ENCODE measurements around the gene ZBTB3.

The ZBTB3 gene

GRCh38 chr11:62726156-62726914 is 27.6 kb downstream of the ZBTB3 start:
- Histone ChIP-seq H3K36me3 (ENCODE audit: insufficient read depth, low read length) (peaks cover 30% of the 10 kb centered on the region), H3K4me3 (ENCODE audit: low read depth in 1 of 2, low read length in 2 of 2) (peak overlapping the region; percentile 66 to 94), H3K27ac (ENCODE audit: low read depth, low read length) (peak overlapping the region; percentile 90), H3K4me1 (ENCODE audit: insufficient read depth, low read length) (peaks cover 40% of the 10 kb centered on the region), H3K27me3 (ENCODE audit: control insufficient read depth in 1 of 2, insufficient read depth in 2 of 2, low read length in 2 of 2) (no peaks in the 10 kb centered on the region), H3K9ac (ENCODE audit: low read length) (peak overlapping the region; percentile 95), H3K9me3 (ENCODE audit: low read length) (no peaks in the 10 kb centered on the region)

- H3K9me3 ChIP-seq (ENCODE audit: low read length): no peaks in the 10 kb centered on the region
- H3K4me3 ChIP-seq (ENCODE audit: low read depth in 1 of 2, low read length in 2 of 2): peak overlapping the region; percentile 66 to 94
- H3K9ac ChIP-seq (ENCODE audit: low read length): peak overlapping the region; percentile 95
- no peaks in the 10 kb centered on the region for H3K27me3 ChIP-seq (ENCODE audit: control insufficient read depth in 1 of 2, insufficient read depth in 2 of 2, low read length in 2 of 2)
- peaks cover 40% of the 10 kb centered on the region for H3K4me1 ChIP-seq (ENCODE audit: insufficient read depth, low read length)
- peak overlapping the region; percentile 90 for H3K27ac ChIP-seq (ENCODE audit: low read depth, low read length)
- peaks cover 37% of the 10 kb centered on the region for H3K36me3 ChIP-seq (ENCODE audit: insufficient read depth, low read length)
Measured at GRCh38 chr11:62725646-62726045, 28.3 kb downstream of the ZBTB3 start.

- Histone ChIP-seq H3K36me3 (ENCODE audit: insufficient read depth, low read length) (peaks cover 52% of the 10 kb centered on the region), H3K9me3 (ENCODE audit: low read length) (no peaks in the 10 kb centered on the region), H3K27me3 (ENCODE audit: control insufficient read depth in 1 of 2, insufficient read depth in 2 of 2, low read length in 2 of 2) (no peaks in the 10 kb centered on the region), H3K27ac (ENCODE audit: low read depth, low read length) (no peak overlapping the region), H3K4me3 (ENCODE audit: low read depth in 1 of 2, low read length in 2 of 2) (peak overlapping the region in 1 of 2 donors; percentile 94), H3K4me1 (ENCODE audit: insufficient read depth, low read length) (peaks cover 29% of the 10 kb centered on the region), H3K9ac (ENCODE audit: low read length) (peak overlapping the region; percentile 95)
Measured at GRCh38 chr11:62724171-62724570, 29.8 kb downstream of the ZBTB3 start.

DNA sequence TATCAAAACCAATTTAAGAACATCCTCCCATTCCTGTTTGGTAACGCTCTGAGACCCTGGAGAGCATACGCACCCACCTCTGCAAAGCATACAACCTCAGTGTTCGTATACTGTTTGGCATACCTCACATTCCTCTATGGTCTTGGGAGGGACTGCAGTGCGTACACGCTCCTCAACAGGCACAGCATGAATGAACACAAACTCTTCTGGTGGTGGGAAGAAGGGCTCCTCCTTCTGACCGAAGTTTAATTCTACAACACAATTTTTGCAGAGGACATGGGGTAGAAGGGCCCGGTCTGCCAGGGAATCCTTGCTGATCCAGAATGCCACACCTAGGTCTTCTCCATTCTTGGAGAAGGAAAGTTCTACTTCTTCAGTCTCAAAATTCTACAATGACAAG is 32.0 kb downstream of the ZBTB3 start:
- Histone ChIP-seq H3K9me3 (ENCODE audit: low read length) (no peaks in the 10 kb centered on the region), H3K4me3 (ENCODE audit: low read depth in 1 of 2, low read length in 2 of 2) (no peak overlapping the region), H3K36me3 (ENCODE audit: insufficient read depth, low read length) (peaks cover 74% of the 10 kb centered on the region), H3K9ac (ENCODE audit: low read length) (no peak overlapping the region), H3K27me3 (ENCODE audit: control insufficient read depth in 1 of 2, insufficient read depth in 2 of 2, low read length in 2 of 2) (no peaks in the 10 kb centered on the region), H3K27ac (ENCODE audit: low read depth, low read length) (no peak overlapping the region), H3K4me1 (ENCODE audit: insufficient read depth, low read length) (peaks cover 29% of the 10 kb centered on the region)

DNA sequence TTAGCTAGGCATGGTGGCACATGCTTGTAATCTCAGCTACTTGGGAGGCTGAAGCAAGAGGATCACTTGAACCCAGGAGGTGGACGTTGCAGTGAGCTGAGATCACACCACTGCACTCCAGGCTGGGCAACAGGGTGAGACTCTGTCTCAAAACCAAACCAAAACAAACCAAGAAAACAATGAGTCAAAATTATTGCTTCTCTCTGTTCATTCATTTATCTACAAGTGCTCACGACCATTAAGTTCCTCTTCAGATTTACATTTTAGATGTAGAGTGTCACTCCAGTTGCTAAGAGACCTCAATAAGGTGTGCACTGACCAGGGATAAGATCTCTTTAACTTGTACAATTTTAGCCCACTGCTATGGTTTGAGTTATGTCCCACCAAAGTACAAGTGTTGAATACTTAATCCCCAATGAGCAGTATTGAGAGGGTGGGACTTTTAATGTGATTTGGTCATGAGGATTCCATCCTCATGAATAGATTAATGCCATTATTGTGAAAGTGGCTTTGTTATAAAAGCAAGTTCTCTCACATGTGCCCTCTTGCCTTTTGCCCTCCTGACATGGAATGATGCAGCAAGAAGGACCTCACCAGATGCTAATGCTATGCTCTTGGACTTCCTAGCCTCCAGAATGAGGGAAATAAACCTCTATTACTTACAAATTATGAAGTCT is 34.5 kb downstream of the ZBTB3 start:
- H3K27ac ChIP-seq (ENCODE audit: low read depth, low read length): no peak overlapping the region
- H3K9ac ChIP-seq (ENCODE audit: low read length): no peak overlapping the region
- no peaks in the 10 kb centered on the region for H3K27me3 ChIP-seq (ENCODE audit: control insufficient read depth in 1 of 2, insufficient read depth in 2 of 2, low read length in 2 of 2)

GRCh38 chr11:62716816-62717215 is 37.1 kb downstream of the ZBTB3 start:
- Histone ChIP-seq H3K4me3 (ENCODE audit: low read depth in 1 of 2, low read length in 2 of 2) (no peak overlapping the region), H3K27ac (ENCODE audit: low read depth, low read length) (no peak overlapping the region), H3K27me3 (ENCODE audit: control insufficient read depth in 1 of 2, insufficient read depth in 2 of 2, low read length in 2 of 2) (no peaks in the 10 kb centered on the region), H3K9ac (ENCODE audit: low read length) (no peak overlapping the region), H3K36me3 (ENCODE audit: insufficient read depth, low read length) (peaks cover 91% of the 10 kb centered on the region), H3K9me3 (ENCODE audit: low read length) (no peaks in the 10 kb centered on the region), H3K4me1 (ENCODE audit: insufficient read depth, low read length) (peaks cover 4% of the 10 kb centered on the region)

More for the DNA sequence above, 34.5 kb downstream of the ZBTB3 start:
- peaks cover 97% of the 10 kb centered on the region for H3K36me3 ChIP-seq (ENCODE audit: insufficient read depth, low read length)
- no peaks in the 10 kb centered on the region for H3K9me3 ChIP-seq (ENCODE audit: low read length)
- H3K4me1 ChIP-seq (ENCODE audit: insufficient read depth, low read length): peaks cover 16% of the 10 kb centered on the region
- no peak overlapping the region for H3K4me3 ChIP-seq (ENCODE audit: low read depth in 1 of 2, low read length in 2 of 2)

- Histone ChIP-seq H3K9ac (ENCODE audit: low read length) (no peak overlapping the region), H3K9me3 (ENCODE audit: low read length) (no peaks in the 10 kb centered on the region), H3K4me1 (ENCODE audit: insufficient read depth, low read length) (peaks cover 4% of the 10 kb centered on the region), H3K27me3 (ENCODE audit: control insufficient read depth in 1 of 2, insufficient read depth in 2 of 2, low read length in 2 of 2) (no peaks in the 10 kb centered on the region), H3K27ac (ENCODE audit: low read depth, low read length) (no peak overlapping the region), H3K36me3 (ENCODE audit: insufficient read depth, low read length) (peaks cover 90% of the 10 kb centered on the region), H3K4me3 (ENCODE audit: low read depth in 1 of 2, low read length in 2 of 2) (no peak overlapping the region)
Measured at GRCh38 chr11:62716206-62716605, 37.8 kb downstream of the ZBTB3 start.

GRCh38 chr11:62715150-62716130 is 38.5 kb downstream of the ZBTB3 start:
- H3K27me3 ChIP-seq (ENCODE audit: control insufficient read depth in 1 of 2, insufficient read depth in 2 of 2, low read length in 2 of 2): no peaks in the 10 kb centered on the region
- no peak overlapping the region for H3K27ac ChIP-seq (ENCODE audit: low read depth, low read length)
- H3K4me3 ChIP-seq (ENCODE audit: low read depth in 1 of 2, low read length in 2 of 2): no peak overlapping the region
- H3K4me1 ChIP-seq (ENCODE audit: insufficient read depth, low read length): peaks cover 5% of the 10 kb centered on the region
- peaks cover 84% of the 10 kb centered on the region for H3K36me3 ChIP-seq (ENCODE audit: insufficient read depth, low read length)
- no peak overlapping the region for H3K9ac ChIP-seq (ENCODE audit: low read length)
- no peaks in the 10 kb centered on the region for H3K9me3 ChIP-seq (ENCODE audit: low read length)

- no peak overlapping the region for H3K9ac ChIP-seq (ENCODE audit: low read length)
- no peaks in the 10 kb centered on the region for H3K27me3 ChIP-seq (ENCODE audit: control insufficient read depth in 1 of 2, insufficient read depth in 2 of 2, low read length in 2 of 2)
- no peak overlapping the region for H3K4me3 ChIP-seq (ENCODE audit: low read depth in 1 of 2, low read length in 2 of 2)
- H3K36me3 ChIP-seq (ENCODE audit: insufficient read depth, low read length): peaks cover 63% of the 10 kb centered on the region
- H3K4me1 ChIP-seq (ENCODE audit: insufficient read depth, low read length): peaks cover 20% of the 10 kb centered on the region
- H3K27ac ChIP-seq (ENCODE audit: low read depth, low read length): no peak overlapping the region
- H3K9me3 ChIP-seq (ENCODE audit: low read length): no peaks in the 10 kb centered on the region
Measured at GRCh38 chr11:62713343-62713742, 40.6 kb downstream of the ZBTB3 start.

GRCh38 chr11:62712861-62713260 is 41.1 kb downstream of the ZBTB3 start:
- Histone ChIP-seq H3K4me1 (ENCODE audit: insufficient read depth, low read length) (peaks cover 23% of the 10 kb centered on the region), H3K4me3 (ENCODE audit: low read depth in 1 of 2, low read length in 2 of 2) (no peak overlapping the region), H3K9ac (ENCODE audit: low read length) (no peak overlapping the region), H3K27ac (ENCODE audit: low read depth, low read length) (no peak overlapping the region), H3K36me3 (ENCODE audit: insufficient read depth, low read length) (peaks cover 58% of the 10 kb centered on the region), H3K9me3 (ENCODE audit: low read length) (no peaks in the 10 kb centered on the region), H3K27me3 (ENCODE audit: control insufficient read depth in 1 of 2, insufficient read depth in 2 of 2, low read length in 2 of 2) (no peaks in the 10 kb centered on the region)

DNA sequence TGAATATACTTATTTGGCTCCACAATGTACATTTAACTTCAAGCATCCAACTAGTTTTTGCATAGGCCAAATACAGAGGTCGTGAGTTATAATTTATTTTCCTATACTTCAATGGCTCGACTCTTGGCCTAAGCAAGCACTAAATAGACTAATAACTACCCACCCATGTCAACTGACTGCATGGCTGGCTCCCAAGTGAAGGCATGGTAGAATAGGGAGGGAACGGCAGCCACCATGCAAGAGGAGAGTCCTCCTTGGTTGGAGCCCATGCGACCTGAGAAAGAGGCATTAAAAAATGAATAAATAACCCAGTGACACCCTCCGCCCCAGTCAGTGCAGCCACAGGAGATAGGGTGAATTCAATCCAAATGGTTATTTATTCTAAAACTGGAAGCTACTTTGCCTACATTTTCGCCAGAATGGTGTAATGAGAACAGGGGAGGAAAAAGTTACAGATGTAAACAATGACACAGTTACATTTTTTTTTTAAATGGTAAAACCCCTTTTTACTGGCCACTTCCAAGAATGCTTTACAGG is 41.6 kb downstream of the ZBTB3 start:
- Histone ChIP-seq H3K9ac (ENCODE audit: low read length) (no peak overlapping the region), H3K27ac (ENCODE audit: low read depth, low read length) (no peak overlapping the region), H3K27me3 (ENCODE audit: control insufficient read depth in 1 of 2, insufficient read depth in 2 of 2, low read length in 2 of 2) (no peaks in the 10 kb centered on the region), H3K36me3 (ENCODE audit: insufficient read depth, low read length) (peaks cover 53% of the 10 kb centered on the region), H3K4me3 (ENCODE audit: low read depth in 1 of 2, low read length in 2 of 2) (no peak overlapping the region), H3K9me3 (ENCODE audit: low read length) (no peaks in the 10 kb centered on the region), H3K4me1 (ENCODE audit: insufficient read depth, low read length) (peaks cover 23% of the 10 kb centered on the region)

Measured in muscle layer of colon (tissue), 2 donors.